IPS DF 4.7 (cell line): ENCODE data around the gene MEAF6.
"Not testable (repeated sequence)": the region's sequence is repeated elsewhere in the genome, so short reads cannot be mapped to it uniquely, and the experiment has no call there.

Source experiments
- DNase-seq: peaks from one replicate; pipeline ENCODE4 v3.0.0-alpha.2; 2013; ENCODE audit warnings: low spot score; ENCODE audit errors: extremely low read depth

Gene MEAF6

DNA sequence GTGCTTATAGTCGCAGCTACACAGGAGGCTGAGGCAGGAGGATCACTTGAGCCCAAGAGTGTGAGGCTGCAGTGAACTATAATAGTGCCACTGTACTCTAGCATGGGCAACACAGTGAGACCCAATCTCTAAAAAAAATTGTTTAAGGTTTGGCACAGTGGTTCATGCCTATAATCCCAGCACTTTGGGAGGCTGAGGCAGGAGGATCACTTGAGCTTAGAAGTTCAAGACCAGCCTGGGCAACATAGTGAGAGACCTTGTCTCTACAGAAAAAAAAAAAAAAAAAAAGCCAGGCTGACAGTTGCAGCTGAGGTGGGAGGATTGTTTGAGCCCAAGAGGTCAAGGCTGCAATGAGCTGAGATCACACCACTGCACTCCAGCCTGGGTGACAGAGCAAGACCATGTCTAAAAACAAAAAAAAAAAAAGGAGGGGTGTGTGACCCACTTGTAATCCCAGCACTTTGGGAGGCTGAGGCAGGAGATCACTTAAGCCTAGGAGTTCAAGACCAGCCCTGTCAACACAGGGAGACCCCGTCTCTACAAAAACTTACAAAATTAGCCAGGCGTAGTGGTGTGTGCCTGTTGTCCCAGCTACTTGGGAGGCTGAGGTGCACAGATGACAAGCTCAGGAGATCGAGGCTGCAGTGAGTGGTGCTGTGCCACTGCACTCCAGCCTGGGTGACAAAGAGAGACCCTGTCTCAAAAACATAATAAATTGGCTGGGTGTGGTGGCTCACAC lies 18.0 kb upstream of the MEAF6 start:
- not testable (repeated sequence) for DNase-seq

DNA sequence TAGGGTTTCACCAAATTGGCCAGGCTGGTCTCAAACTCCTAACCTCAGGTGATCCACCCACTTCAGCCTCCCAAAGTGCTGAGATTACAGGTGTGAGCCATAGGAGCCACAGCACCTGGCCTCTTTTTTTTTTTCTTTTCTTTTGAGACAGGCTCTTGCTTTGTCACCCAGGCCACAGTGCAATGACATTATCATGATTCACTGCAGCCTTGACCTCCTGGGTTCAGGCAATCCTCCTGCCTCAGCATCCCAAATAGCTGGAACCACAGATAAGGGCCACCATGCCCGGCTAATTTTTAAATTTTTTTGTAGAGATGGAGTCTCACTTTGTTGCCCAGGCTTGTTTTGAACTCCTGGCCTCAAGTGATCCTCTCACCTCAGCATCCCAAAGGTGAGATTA lies 15.3 kb upstream of the MEAF6 start:
- DNase-seq: not testable (repeated sequence)

- no peak for DNase-seq
Measured at GRCh38 chr1:37519613-37520012, 5.0 kb upstream of the MEAF6 start.

GRCh38 chr1:37518929-37519328 lies 4.4 kb upstream of the MEAF6 start:
- DNase-seq: not testable (repeated sequence)

DNA sequence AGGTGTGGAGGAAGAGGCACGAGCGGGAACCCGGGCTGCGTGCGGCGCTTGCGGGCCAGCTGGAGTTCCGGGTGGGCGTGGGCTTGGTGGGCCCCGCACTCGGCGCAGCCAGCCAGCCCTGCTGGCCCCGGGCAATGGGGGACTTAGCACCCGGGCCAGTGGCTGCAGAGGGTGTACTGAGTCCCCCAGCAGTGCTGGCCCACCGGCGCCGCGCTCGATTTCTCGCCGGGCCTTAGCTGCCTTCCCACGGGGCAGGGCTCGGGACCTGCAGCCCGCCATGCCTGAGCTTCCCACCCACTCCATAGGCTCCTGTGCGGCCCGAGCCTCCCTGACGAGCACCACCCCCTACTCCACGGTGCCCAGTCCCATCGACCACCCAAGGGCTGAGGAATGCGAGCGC lies 3.7 kb upstream of the MEAF6 start:
- not testable (repeated sequence) for DNase-seq

- DNase-seq: no peak
Measured at GRCh38 chr1:37517569-37517968, 3.0 kb upstream of the MEAF6 start.

GRCh38 chr1:37515185-37516034 lies 844 bp upstream of the MEAF6 start:
- DNase-seq: no peak

GRCh38 chr1:37513795-37514349 lies 694 bp downstream of the MEAF6 start:
- no peak for DNase-seq

GRCh38 chr1:37509181-37509580 lies 5.4 kb downstream of the MEAF6 start:
- DNase-seq: no peak

DNA sequence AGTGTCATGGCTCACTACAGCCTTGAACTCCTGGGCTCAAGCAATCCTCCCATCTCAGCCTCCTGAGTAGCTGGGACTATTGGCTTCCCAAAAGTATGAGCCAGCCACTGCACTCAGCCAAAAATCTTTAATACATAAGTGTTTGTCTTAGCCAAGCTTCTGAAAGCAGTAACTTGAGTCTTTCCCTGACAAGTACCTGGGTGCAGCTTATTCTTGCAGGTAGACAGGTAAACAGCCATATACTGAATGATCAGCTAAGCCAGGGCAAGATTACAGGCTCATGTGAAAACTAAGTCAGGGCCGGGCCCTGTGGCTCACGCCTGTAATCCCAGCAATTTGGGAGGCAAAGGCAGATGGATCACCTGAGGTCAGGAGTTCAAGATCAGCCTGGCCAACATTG lies 7.8 kb downstream of the MEAF6 start:
- DNase-seq: no peak

- DNase-seq: not testable (repeated sequence)
Measured at GRCh38 chr1:37502791-37503190, 11.8 kb downstream of the MEAF6 start.

GRCh38 chr1:37502104-37502503 lies 12.5 kb downstream of the MEAF6 start:
- no peak for DNase-seq

GRCh38 chr1:37501661-37502060 lies 12.9 kb downstream of the MEAF6 start:
- DNase-seq: no peak

GRCh38 chr1:37498872-37499617 lies 15.5 kb downstream of the MEAF6 start:
- DNase-seq: no peak

- DNase-seq: no peak
Measured at GRCh38 chr1:37497832-37498231, 16.7 kb downstream of the MEAF6 start.

DNA sequence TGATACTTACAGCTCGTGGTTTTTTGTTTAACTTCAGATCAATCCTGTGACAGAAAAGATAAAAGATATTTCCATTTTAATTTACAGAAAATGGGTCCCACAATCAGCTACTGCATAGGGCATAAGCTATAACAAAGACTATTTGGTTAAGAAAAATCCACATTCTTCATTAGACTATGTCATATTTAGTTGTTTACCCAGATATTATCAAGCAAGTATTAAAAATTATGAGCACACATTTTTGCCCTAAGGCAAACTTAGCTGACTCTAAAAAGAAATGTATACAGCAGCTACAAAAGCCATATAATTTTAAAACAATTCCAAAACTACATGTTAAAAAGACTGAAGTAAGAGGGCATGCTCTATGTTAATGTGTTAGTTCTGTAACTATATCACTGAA lies 18.7 kb downstream of the MEAF6 start:
- no peak for DNase-seq

DNA sequence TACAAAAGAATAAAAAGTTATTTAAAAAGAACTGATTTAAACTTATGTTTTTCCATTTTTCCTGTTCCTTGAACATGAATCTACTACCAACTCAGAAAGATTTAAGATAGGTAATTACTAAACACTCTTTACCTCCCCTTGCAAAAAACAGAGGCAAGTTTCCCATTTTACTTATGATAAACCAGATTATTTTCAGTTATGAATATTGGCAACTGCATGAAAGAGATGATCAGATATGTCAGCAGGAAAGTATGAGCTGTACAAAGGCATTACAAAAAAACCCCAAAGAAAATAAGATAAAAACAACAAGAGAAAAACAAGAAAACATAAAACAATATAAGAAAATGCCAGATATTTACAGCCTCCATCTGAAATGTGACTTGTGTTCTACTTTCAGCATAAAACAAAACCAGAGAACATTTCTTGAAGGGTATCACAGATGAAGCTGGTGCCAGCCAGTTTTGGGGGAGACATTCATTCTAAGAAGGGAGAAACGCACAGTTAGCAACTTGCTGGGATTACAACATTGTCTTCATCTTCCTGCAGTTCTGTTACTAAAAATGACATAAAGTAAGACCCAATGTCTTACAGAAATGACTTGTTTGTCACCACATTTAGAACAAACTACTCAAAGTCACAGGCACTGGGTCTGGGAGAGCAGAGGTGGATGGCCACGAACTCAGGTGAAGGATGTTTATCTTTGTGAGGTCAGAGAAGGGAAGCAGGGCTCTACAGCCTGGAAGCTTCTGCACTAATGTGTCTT lies 21.0 kb downstream of the MEAF6 start:
- DNase-seq: no peak

GRCh38 chr1:37487619-37487984 lies 27.0 kb downstream of the MEAF6 start:
- no peak for DNase-seq

DNA sequence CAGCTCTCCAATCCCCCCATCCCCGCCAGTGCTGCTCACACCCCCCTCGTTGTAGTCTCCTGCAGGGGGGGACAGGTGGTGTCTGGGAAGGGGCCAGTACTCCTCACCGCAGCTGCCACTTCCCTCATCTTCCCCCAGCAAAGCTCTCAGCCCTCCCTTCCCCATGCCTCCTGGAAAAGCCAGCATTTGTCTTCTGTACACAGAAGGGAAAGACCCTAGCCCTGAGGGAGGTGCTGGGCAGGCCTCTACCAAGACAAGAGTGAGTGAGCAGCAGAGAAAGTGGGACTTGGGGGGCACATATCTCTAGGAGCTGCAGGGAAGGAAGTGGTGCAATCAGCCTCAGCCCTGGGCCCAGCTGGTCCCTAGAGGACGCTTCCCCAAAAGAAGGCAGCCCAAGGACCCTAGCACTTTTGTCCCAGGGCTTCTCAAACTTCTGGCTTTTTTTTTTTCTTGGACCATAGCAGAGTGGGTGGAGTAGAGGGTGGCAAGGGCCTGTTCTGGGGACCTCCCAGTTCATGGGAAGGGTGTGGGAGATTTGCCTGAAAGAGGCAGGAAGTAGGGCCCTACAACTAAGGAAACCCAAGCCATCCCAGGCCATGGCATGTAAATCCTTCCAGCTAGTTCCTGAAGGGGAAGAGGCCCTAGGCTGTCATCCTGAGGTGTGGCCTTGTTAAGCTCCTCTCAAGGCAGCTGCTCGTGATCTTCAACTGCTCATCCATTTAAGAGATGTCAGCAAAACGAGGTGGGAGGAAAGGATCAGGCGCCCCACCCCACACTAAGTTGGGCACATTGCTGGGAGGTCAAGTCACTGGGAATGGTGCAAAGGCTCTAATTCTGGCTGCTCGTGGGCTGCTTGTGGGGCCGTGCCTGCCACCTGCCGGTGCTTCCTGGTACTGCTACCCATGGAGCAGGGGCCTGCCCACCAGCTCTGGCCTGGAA lies 27.6 kb downstream of the MEAF6 start:
- no peak for DNase-seq
